CD4-positive, alpha-beta T cell treated with Interleukin-21 for 1 hour (primary cell): ENCODE data around the gene SLC12A5.
"Not testable (repeated sequence)": the region's sequence is repeated elsewhere in the genome, so short reads cannot be mapped to it uniquely, and the experiment has no call there.

Source experiments
- DNase-seq: peaks from one replicate; pipeline ENCODE4 v3.0.0-alpha.2; 2020

SLC12A5 gene

GRCh38 chr20:46084805-46085178 lies 55.8 kb downstream of the SLC12A5 start:
- no peak for DNase-seq

DNA sequence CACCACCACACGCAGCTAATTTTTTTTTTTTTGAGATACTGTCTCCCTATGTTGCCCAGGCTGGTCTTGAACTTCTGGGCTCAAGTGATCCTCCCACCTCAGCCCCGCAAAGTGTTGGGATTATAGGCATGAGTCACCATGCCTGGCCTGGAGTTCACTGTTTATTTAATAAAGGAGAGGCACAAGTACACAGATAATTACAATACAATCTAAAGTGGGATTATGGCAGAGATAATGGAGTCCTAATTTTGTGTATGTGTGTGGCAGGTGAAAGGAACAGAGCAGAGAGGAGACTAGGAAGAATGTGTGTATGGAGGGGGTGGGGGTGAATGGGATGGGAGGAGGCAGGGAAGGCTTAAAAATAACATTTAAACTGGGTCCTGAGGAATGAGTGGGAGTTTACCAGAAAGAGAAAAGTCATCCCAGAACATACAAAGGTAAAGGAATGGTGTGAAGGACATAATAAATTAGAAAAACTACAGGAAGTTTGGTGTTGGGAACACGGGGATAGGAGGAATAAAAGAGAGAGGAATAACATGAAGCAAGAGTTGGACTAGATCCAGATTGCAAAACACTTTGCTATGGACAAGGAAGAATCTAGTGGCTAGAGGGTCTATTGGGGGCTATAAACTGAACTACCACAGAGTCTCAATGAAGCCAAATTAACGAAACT lies 56.3 kb downstream of the SLC12A5 start:
- no peak for DNase-seq

DNA sequence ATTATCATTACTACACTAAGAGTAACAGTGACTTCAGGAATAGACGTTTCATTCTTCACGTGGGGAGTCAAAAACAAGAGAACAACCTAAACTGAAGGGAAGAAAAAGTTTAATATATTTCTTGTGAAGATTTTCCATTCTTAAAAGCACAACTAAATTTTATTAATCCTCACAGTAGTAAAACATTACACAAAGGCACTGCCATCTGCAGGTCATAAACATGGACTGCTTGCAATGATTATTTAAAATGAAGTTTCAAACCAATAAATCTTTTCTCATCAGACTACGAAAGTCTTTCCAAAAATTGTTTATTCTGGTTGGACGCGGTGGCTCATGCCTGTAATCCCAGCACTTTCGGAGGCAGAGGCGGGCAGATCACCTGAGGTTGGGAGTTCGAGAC lies 58.1 kb downstream of the SLC12A5 start:
- DNase-seq = peak; percentile 17

GRCh38 chr20:46088409-46089166 lies 59.6 kb downstream of the SLC12A5 start:
- no peak for DNase-seq

DNA sequence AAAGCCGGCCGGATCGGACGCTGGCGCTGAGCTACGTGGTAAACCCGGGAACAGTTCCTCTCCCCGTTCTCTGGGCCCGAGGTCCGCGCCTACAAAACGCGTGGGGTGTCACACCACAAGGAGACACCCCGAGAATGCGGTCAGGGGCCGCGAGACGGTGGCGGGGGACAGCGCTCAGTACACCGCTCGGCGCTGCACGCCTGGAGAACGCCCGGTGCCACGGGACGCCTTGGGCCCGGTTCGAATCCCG lies 60.1 kb downstream of the SLC12A5 start:
- DNase-seq = peak; percentile 63

- DNase-seq = peak; percentile 95
Observed at GRCh38 chr20:46089417-46090388, 60.7 kb downstream of the SLC12A5 start, which contains the start of gene NCOA5. NCOA5 (minus strand) TSS chr20:46089962; CDS start chr20:46079424, 10,538 bp downstream.

- DNase-seq = not testable (repeated sequence)
Observed at GRCh38 chr20:46091622-46092535, 62.9 kb downstream of the SLC12A5 start.

DNA sequence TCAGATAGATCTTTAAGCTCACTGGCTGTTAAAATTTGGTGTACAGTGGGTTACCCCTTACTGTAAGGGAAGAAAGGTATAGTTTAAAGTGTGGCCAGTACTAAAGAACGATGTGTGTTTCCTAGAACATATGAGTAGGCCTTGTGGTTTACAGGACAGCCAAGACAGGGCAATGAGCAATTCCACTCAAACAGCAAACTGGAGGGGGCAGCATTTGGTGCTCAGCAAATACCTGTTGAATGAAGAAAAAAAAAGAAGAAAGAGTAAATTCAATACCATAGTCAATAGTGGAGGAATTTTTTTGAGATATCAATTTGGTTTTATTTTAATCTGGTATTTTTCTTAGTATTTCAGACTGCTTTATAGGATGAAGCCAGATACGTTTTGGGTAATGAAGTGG lies 64.5 kb downstream of the SLC12A5 start:
- DNase-seq = no peak

GRCh38 chr20:46099491-46100287 lies 70.7 kb downstream of the SLC12A5 start:
- DNase-seq = no peak

GRCh38 chr20:46100444-46100843 lies 71.4 kb downstream of the SLC12A5 start:
- DNase-seq = not testable (repeated sequence)

DNA sequence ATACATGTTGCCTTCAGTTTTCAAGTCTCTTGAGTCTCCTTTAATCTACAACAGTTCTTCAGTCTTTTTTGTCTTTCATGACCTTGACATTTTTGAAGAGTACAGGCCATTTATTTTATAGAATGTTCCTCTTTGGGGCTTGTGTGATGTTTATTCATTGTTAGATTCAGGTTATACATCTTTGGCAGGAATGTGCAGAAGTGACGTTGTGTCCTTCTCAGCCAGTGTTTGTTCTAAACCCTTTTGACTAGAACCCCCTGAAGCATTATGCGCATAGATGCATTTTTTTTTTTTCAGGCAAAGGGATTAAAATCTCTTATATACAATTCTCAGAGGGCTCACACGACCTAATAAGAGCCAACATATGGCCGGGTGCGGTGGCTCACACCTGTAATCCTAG lies 72.0 kb downstream of the SLC12A5 start:
- DNase-seq = no peak

GRCh38 chr20:46101957-46102356 lies 72.9 kb downstream of the SLC12A5 start:
- no peak for DNase-seq

- DNase-seq = no peak
Observed at GRCh38 chr20:46102940-46103339, 73.9 kb downstream of the SLC12A5 start.

- DNase-seq = no peak
Observed at GRCh38 chr20:46104262-46104661, 75.2 kb downstream of the SLC12A5 start.

GRCh38 chr20:46107061-46107460 lies 78.0 kb downstream of the SLC12A5 start:
- no peak for DNase-seq

- peak; percentile 13 for DNase-seq
Observed at GRCh38 chr20:46108435-46108841, 79.4 kb downstream of the SLC12A5 start.

GRCh38 chr20:46108976-46109375 lies 80.0 kb downstream of the SLC12A5 start:
- no peak for DNase-seq
